Measurements from ENCODE around the gene SLC30A10.

Gene SLC30A10

GRCh38 chr1:219963432-219963831 is 35.1 kb upstream of the SLC30A10 start:
- Mint-ChIP-seq H3K4me3 (no peak overlapping the region), H3K4me1 (no peaks in the 10 kb centered on the region), H3K27ac (no peak overlapping the region), H3K9me3 (peaks cover 3% of the 10 kb centered on the region), H3K27me3 (ENCODE audit: low read depth) (no peaks in the 10 kb centered on the region), H3K36me3 (ENCODE audit: low read depth) (peaks cover 14% of the 10 kb centered on the region)
- no peak for TF ChIP-seq CTCF (IDR thresholded peaks at IDR 0.05; ENCODE audit: unreplicated experiment in 3 of 3)

- Mint-ChIP-seq H3K4me1 (no peaks in the 10 kb centered on the region), H3K27me3 (ENCODE audit: low read depth) (no peaks in the 10 kb centered on the region), H3K9me3 (peaks cover 3% of the 10 kb centered on the region), H3K27ac (no peak overlapping the region), H3K36me3 (ENCODE audit: low read depth) (no peaks in the 10 kb centered on the region), H3K4me3 (no peak overlapping the region)
- no peak for TF ChIP-seq CTCF (IDR thresholded peaks at IDR 0.05; ENCODE audit: unreplicated experiment in 3 of 3)
These were observed 33.3 kb upstream of the SLC30A10 start for GRCh38 chr1:219961684-219962083.

GRCh38 chr1:219959540-219960203 is 31.3 kb upstream of the SLC30A10 start:
- no peak for TF ChIP-seq CTCF (IDR thresholded peaks at IDR 0.05; ENCODE audit: unreplicated experiment in 3 of 3)
- Mint-ChIP-seq H3K4me3 (no peak overlapping the region), H3K9me3 (peaks cover 3% of the 10 kb centered on the region), H3K27me3 (ENCODE audit: low read depth) (no peaks in the 10 kb centered on the region), H3K36me3 (ENCODE audit: low read depth) (no peaks in the 10 kb centered on the region), H3K27ac (no peak overlapping the region), H3K4me1 (no peaks in the 10 kb centered on the region)

DNA sequence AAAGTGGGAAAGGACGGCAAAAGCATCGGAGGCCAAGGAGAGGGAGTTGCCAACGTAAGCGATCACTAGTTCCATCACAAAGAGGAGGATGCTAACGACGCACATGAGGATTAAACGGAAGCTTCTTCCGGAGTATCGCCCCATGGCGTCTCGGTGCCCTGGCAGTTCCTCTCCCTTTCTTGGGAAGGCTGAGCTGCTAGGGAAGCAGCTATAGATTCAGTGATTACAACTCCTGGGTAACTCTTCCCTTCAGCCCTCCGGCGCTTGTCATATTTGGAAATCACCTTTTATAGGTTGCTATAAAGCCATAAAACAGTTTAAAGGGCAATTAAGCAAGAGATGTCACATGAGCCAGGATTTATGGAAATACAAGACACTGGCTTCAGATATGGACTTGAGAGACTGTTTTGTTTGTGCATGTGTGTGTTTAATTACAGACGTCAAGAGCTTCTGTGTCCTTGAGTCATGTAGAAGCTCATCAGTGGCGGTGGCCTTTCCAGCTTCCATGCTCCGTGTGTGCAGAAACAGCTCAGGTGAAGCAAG is 30.6 kb upstream of the SLC30A10 start:
- H3K4me1 Mint-ChIP-seq = no peaks in the 10 kb centered on the region
- no peak for TF ChIP-seq CTCF (IDR thresholded peaks at IDR 0.05; ENCODE audit: unreplicated experiment in 3 of 3)
- no peak overlapping the region for H3K4me3 Mint-ChIP-seq
- no peak overlapping the region for H3K27ac Mint-ChIP-seq
- H3K9me3 Mint-ChIP-seq = peaks cover 3% of the 10 kb centered on the region
- H3K27me3 Mint-ChIP-seq (ENCODE audit: low read depth) = no peaks in the 10 kb centered on the region
- H3K36me3 Mint-ChIP-seq (ENCODE audit: low read depth) = no peaks in the 10 kb centered on the region

DNA sequence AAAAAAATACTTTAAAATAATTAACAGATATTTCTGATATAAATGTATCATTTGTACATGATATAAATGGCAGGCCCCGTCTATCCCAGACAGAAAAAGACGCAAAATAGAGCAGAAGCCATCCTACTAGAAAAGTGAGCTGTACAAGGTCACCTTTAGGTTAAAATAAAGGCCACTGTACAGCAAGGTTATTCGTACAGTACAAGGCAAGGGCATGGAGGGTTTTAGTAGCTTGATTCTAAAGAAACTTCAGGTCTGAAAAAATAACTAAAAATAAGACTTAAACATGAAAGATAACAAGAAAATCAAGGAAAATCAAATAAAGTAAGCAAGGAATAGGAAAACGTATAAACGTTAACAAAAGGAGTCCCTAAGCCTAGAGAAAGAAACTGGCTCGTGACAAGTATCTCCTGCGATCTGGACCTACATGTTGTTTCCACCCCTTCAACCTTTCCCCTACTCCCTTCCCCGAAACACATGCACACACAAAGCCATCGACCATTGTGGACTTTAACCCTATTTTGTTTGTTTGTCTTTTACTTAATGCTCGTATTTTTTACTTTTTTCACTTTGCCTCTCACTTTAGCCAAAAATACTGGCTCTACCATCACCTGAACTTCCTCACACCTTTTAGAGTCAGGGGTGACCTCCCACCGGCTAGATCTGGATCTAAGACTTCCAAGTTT is 26.5 kb upstream of the SLC30A10 start:
- no peak overlapping the region for H3K27ac Mint-ChIP-seq
- no peaks in the 10 kb centered on the region for H3K9me3 Mint-ChIP-seq

More for the DNA sequence above, 26.5 kb upstream of the SLC30A10 start:
- no peaks in the 10 kb centered on the region for H3K36me3 Mint-ChIP-seq (ENCODE audit: low read depth)
- no peaks in the 10 kb centered on the region for H3K27me3 Mint-ChIP-seq (ENCODE audit: low read depth)
- no peaks in the 10 kb centered on the region for H3K4me1 Mint-ChIP-seq
- H3K4me3 Mint-ChIP-seq = no peak overlapping the region
- no peak for TF ChIP-seq CTCF (IDR thresholded peaks at IDR 0.05; ENCODE audit: unreplicated experiment in 3 of 3)

All from nephron (organoid).